ENCODE measurements around the gene SGO2.

Gene SGO2

DNA sequence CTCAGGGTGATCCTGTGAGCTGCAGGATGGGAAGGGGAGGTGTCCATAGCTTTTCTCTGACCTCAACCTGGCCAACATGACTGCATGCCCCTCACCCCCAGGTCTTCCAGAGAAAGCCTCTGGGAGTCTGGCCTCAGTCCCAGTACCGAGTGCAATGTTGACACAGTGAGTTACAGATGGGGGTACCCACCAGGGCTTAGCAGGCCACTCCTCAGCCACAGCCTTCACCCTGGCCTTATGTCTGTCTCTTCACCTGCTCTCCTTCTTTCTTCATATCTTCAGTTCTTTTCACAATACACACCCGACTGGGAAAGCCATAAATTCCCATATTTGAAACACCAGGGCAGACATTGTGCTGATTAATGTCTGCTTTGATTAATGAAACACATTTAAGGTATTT is 93.3 kb downstream of the SGO2 start:
- no peak for TF ChIP-seq CTCF (conservative IDR thresholded peaks at IDR 0.05; ENCODE audit: control insufficient read depth, insufficient read depth, low read depth, low read length)
- DNase-seq (ENCODE audit: low read depth): peak; percentile 30
- no peak overlapping the region for H3K4me3 ChIP-seq (ENCODE audit: control insufficient read depth, low read depth, low read length)

- no peak for DNase-seq (ENCODE audit: low read depth)
- TF ChIP-seq CTCF (conservative IDR thresholded peaks at IDR 0.05; ENCODE audit: control insufficient read depth, insufficient read depth, low read depth, low read length): no peak
- H3K4me3 ChIP-seq (ENCODE audit: control insufficient read depth, low read depth, low read length): no peak overlapping the region
Measured at GRCh38 chr2:200620606-200621390, 94.8 kb downstream of the SGO2 start.

DNA sequence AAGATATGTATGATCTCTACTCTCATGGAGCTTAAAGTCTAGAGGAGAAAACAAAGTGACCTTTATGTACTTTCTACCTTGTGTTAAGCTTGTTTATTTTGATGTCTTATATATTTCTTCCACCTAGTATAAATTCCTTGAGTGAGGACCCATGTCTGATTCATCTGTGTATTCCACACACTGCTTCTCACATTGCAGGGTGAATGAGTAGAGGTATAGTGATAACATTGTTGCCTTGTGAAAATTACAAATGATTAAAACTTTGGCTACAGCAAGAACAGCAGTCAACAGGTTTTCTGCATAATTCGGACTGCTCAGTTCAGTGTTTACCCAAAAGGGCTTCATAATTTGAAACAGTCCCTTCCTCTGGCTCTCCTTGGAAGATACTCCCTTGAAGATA is 96.1 kb downstream of the SGO2 start:
- no peak overlapping the region for H3K4me3 ChIP-seq (ENCODE audit: control insufficient read depth, low read depth, low read length)
- DNase-seq (ENCODE audit: low read depth): no peak
- no peak for TF ChIP-seq CTCF (conservative IDR thresholded peaks at IDR 0.05; ENCODE audit: control insufficient read depth, insufficient read depth, low read depth, low read length)

DNA sequence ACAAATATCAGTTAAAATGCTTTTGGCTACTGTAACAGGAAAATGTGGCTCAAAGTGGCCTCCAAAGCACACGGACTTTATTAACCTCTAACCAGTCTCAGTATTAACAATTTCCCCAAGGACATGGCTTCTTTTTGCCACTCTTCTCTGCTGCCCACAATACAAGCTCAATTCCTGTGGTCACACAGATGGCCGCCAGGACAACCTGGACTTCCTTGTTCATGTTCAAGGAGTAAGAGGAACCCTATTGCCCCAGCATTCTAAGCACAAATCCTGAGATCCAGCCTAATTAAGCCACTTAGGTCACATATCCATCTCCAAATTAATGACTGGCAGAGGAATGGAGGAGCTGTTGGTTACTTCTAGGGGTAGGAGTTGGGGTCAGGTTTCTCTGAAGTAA is 98.0 kb downstream of the SGO2 start:
- TF ChIP-seq CTCF (conservative IDR thresholded peaks at IDR 0.05; ENCODE audit: control insufficient read depth, insufficient read depth, low read depth, low read length): no peak
- no peak overlapping the region for H3K4me3 ChIP-seq (ENCODE audit: control insufficient read depth, low read depth, low read length)
- DNase-seq (ENCODE audit: low read depth): no peak

GRCh38 chr2:200624658-200625057 is 98.7 kb downstream of the SGO2 start:
- H3K4me3 ChIP-seq (ENCODE audit: control insufficient read depth, low read depth, low read length): no peak overlapping the region
- TF ChIP-seq CTCF (conservative IDR thresholded peaks at IDR 0.05; ENCODE audit: control insufficient read depth, insufficient read depth, low read depth, low read length): no peak
- peak; percentile 76 for DNase-seq (ENCODE audit: low read depth)

DNA sequence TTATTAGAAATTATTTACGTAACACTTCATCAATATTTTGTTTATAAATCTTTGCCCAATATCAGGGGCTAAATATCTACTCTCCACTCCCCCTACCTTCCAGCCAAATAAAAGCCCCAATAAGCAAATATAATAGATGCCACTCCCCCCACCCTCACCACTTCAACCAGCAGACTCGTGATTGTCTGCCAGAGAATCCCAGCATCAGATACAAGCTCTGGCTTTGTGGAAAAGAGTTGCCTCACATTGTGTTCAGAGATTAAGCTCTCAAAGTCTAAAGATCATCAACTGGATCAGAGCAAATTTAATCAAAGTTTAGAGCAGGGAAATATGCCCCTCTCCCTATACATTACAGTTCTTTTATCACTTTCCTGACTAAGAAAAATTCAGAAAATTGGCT is 99.3 kb downstream of the SGO2 start:
- no peak overlapping the region for H3K4me3 ChIP-seq (ENCODE audit: control insufficient read depth, low read depth, low read length)

More for the DNA sequence above, 99.3 kb downstream of the SGO2 start:
- no peak for DNase-seq (ENCODE audit: low read depth)
- TF ChIP-seq CTCF (conservative IDR thresholded peaks at IDR 0.05; ENCODE audit: control insufficient read depth, insufficient read depth, low read depth, low read length): no peak
